AG09309 (cell line): ENCODE data around the gene KCTD8.

Source experiments
- DNase-seq: peaks from one replicate; pipeline ENCODE4 v3.0.0-alpha.2; 2010; ENCODE audit warnings: low read depth
- H3K4me3 ChIP-seq: 2 replicates; pipeline ENCODE4 v1.5.1; 2011; ENCODE audit warnings: mild to moderate bottlenecking, low read depth, low read length, moderate library complexity; ENCODE audit not compliant: control insufficient read depth
- CTCF ChIP-seq: IDR thresholded peaks from 2 replicates; pipeline ENCODE4 v1.5.1; 2011; ENCODE audit warnings: mild to moderate bottlenecking, low read depth, low read length, inconsistent platforms; ENCODE audit not compliant: insufficient read depth, control insufficient read depth; ENCODE audit errors: missing control alignments

The KCTD8 gene

GRCh38 chr4:44422912-44423311 is 25.7 kb downstream of the KCTD8 start:
- no peak overlapping the region for H3K4me3 ChIP-seq
- TF ChIP-seq CTCF = no peak

GRCh38 chr4:44421330-44422065 is 27.1 kb downstream of the KCTD8 start:
- no peak for DNase-seq
- no peak overlapping the region for H3K4me3 ChIP-seq
- no peak for TF ChIP-seq CTCF

More at GRCh38 chr4:44422912-44423311, 25.7 kb downstream of the KCTD8 start:
- no peak for DNase-seq

GRCh38 chr4:44415251-44415650 is 33.4 kb downstream of the KCTD8 start:
- DNase-seq = no peak
- TF ChIP-seq CTCF = no peak
- no peak overlapping the region for H3K4me3 ChIP-seq

GRCh38 chr4:44368413-44369167 is 80.0 kb downstream of the KCTD8 start:
- TF ChIP-seq CTCF = no peak
- DNase-seq = no peak
- H3K4me3 ChIP-seq = no peak overlapping the region

- no peak for DNase-seq
- no peak overlapping the region for H3K4me3 ChIP-seq
- no peak for TF ChIP-seq CTCF
These were observed 94.4 kb downstream of the KCTD8 start for GRCh38 chr4:44354172-44354571.

GRCh38 chr4:44351069-44351468 is 97.5 kb downstream of the KCTD8 start:
- no peak for DNase-seq
- TF ChIP-seq CTCF = no peak
- no peak overlapping the region for H3K4me3 ChIP-seq
